Heart left ventricle (tissue), 16 donors: ENCODE results near the gene C20orf96. TPM values are rescaled to one million over a fixed set of nuclear protein-coding genes. Genes with fewer than 3 reads are reported as not detected.
"Not testable (repeated sequence)": the region's sequence is repeated elsewhere in the genome, so short reads cannot be mapped to it uniquely, and the experiment has no call there.

Source experiments
- ATAC-seq, 4 donors: fragments of 200-7000 bp; cut with Tn5 transposase; one replicate each; pipeline ENCODE4 v1.9.1; 2020 to 2022; ENCODE audit warnings: moderate library complexity in 4 of 4, mild to moderate bottlenecking in 3 of 4, moderate number of reproducible peaks in 1 of 4
- DNase-seq, 5 donors: peaks; one replicate each; pipeline ENCODE4 v3.0.0-alpha.2; 2020
- H3K27ac ChIP-seq, 12 donors: fragments of 200-600 bp; sonication (generic) in 4 of 12; one replicate each; pipeline versions ENCODE4 v1.5.0 to v1.8.0; 2016 to 2022; ENCODE audit warnings: mild to moderate bottlenecking in 2 of 12
- H3K27me3 ChIP-seq, 9 donors: fragments of 200-600 bp; sonication (generic) in 2 of 9; one replicate each; pipeline versions ENCODE4 v1.5.1 to v1.8.0; 2016 to 2022; ENCODE audit warnings: mild to moderate bottlenecking in 3 of 9
- H3K36me3 ChIP-seq, 9 donors: fragments of 200-600 bp; sonication (generic) in 2 of 9; one replicate each; pipeline versions ENCODE4 v1.5.0 to v1.8.0; 2018 to 2022; ENCODE audit warnings: mild to moderate bottlenecking in 2 of 9
- H3K4me1 ChIP-seq, 12 donors: fragments of 200-600 bp; sonication (generic) in 4 of 12; one replicate each; pipeline versions ENCODE4 v1.5.0 to v1.8.0; 2016 to 2022; ENCODE audit warnings: mild to moderate bottlenecking in 3 of 12
- H3K4me3 ChIP-seq, 12 donors: fragments of 200-600 bp; sonication (generic) in 4 of 12; one replicate each; pipeline versions ENCODE4 v1.5.0 to v1.8.0; 2017 to 2022; ENCODE audit warnings: mild to moderate bottlenecking in 9 of 12, moderate library complexity in 4 of 12
- H3K9me3 ChIP-seq, 12 donors: fragments of 200-600 bp; sonication (generic) in 4 of 12; one replicate each; pipeline versions ENCODE4 v1.5.0 to v1.8.0; 2016 to 2022; ENCODE audit warnings: mild to moderate bottlenecking in 1 of 12
- POLR2A ChIP-seq, 2 donors: fragments of 450-650 bp; IDR thresholded peaks; one replicate each; pipeline ENCODE4 v1.6.1; 2017; ENCODE audit warnings: antibody characterized with exemption in 2 of 2, mild to moderate bottlenecking in 2 of 2, moderate library complexity in 2 of 2
- WGBS, 4 donors: extraction: QIAGEN DNeasy Blood & Tissue Kit in 2 of 4; methylation state at CpG; one replicate each; pipeline versions ENCODE4 v1.1.5 to v1.1.7; 2013 to 2018; 5-methylcytosine and 5-hydroxymethylcytosine counted together
- intact Hi-C, 10 donors: fragments of 100-400 bp; cut with DNase I; formaldehyde crosslinking; loops; one replicate each; pipeline versions ENCODE4 v1.11.1 to v1.14.2; 2022
- polyA plus RNA-seq, 2 donors: library from polyadenylated mRNA; stranded (reverse); fragments of 200-250 nt; gene quantifications; one replicate each; pipeline ENCODE4 v1.2.3, GENCODE V29; 2013
- total RNA-seq, 9 donors: library from RNA; depleted of rRNA in 2 of 9; stranded (reverse); fragments of >200 nt in 2 of 9; fragmentation: NEBNext Ultra II Directional in 3 of 9; extraction: Animal tissue kit (Norgen Biotek cat#: 25700) in 3 of 9; gene quantifications; one replicate each; pipeline versions ENCODE4 v1.1.0 to v1.2.4, GENCODE V29; 2016 to 2023
- TF ChIP-seq, protein P1 (sequence below), 12 donors: fragments of 200-600 bp; sonication (generic) in 4 of 12; IDR thresholded peaks; one replicate each; pipeline versions ENCODE4 v1.5.0 to v1.8.0; 2018 to 2022; ENCODE audit warnings: antibody characterized with exemption in 12 of 12, mild to moderate bottlenecking in 5 of 12
- donor health status: ischemic (EF 13 %, LVEDD 7.1; RV severe dilation, severe dysfunction).
- donor health status: healthy with polysubstance abuse.
- donor health status: DM: no; HTN: yes; CAD: no.
- donor health status: DM: no; HTN: no; CAD: no.
- donor health status: ischemic (EF 25% LVEDD 6.9; RV normal size, moderate dysfunction).
- donor health status: ischemic (EF 25% LVEDD 5.7; RV mildly dilated, moderate dysfunction).
- donor health status: healthy.
- donor health status: DM: yes; HTN: yes; CAD: no.
- donor health status: ischemic (EF 35%, LVEDD 5.7; RV mildly dilated, moderate dysfunction).
- donor health status: nonischemic (EF 11% LVEDD 7.7; RV severe dilation, severe dysfunction).
- donor health status: DM: yes; HTN: yes; CAD: no.
- donor health status: PGD.
- donor health status: ischemic (EF 29% LVEDD 5.4; RV normal size, mild dysfunction).
- donor health status: nonischemic (EF 23%, LVEDD 6.1; RV moderate dilation, normal function).

Gene C20orf96
- total and polyA plus RNA-seq, 11 donors, result 0.64 to 6.6 (median 3.6) TPM

DNA sequence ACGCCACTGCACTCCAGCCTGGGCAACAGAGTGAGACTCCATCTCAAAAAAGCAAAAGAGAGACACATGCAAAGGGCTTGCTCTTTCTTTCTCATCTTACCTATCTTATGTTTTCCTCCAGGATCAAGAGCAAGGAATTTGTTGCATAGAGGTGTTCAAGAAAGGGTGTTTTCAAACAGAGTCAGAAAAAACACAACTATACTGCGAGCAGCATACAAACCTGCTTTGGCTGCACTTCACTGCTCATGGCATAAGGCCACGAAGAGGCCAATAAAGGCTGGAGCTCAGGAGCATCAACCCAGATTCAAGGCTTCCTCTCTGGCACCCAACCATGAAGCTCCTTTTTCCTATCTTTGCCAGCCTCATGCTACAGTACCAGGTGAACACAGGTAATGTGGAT is 63.6 kb downstream of the C20orf96 start, which contains the start of gene DEFB129:
DEFB129 (plus strand) TSS at position 301 of the 400 bp plus-strand sequence; CDS start at position 332, 31 bp downstream.
- WGBS, 4 donors, result 71 to 82% (median 76%) methylated on average over 3 of the region's 3 CpGs
- no peak for TF ChIP-seq POLR2A (IDR thresholded peaks at IDR 0.05)
- TF ChIP-seq, protein P1, sequence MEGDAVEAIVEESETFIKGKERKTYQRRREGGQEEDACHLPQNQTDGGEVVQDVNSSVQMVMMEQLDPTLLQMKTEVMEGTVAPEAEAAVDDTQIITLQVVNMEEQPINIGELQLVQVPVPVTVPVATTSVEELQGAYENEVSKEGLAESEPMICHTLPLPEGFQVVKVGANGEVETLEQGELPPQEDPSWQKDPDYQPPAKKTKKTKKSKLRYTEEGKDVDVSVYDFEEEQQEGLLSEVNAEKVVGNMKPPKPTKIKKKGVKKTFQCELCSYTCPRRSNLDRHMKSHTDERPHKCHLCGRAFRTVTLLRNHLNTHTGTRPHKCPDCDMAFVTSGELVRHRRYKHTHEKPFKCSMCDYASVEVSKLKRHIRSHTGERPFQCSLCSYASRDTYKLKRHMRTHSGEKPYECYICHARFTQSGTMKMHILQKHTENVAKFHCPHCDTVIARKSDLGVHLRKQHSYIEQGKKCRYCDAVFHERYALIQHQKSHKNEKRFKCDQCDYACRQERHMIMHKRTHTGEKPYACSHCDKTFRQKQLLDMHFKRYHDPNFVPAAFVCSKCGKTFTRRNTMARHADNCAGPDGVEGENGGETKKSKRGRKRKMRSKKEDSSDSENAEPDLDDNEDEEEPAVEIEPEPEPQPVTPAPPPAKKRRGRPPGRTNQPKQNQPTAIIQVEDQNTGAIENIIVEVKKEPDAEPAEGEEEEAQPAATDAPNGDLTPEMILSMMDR (IDR thresholded peaks at IDR 0.05), result no peak
- DNase-seq (no peak), ATAC-seq (no peak)
- H3K4me1 ChIP-seq, result no peaks in the 10 kb centered on the region
- no peaks in the 10 kb centered on the region for H3K36me3 ChIP-seq
- no peak within 1 kb of the TSS for H3K4me3 ChIP-seq
- H3K27me3 ChIP-seq, result peaks cover 0 to 1% (median 0%) of the 10 kb centered on the region in 9 donors
- no peaks in the 10 kb centered on the region for H3K9me3 ChIP-seq
- peak within 1 kb of the TSS in 1 of 12 donors; percentile 51 for H3K27ac ChIP-seq
- intact Hi-C loops, result no loop called here

GRCh38 chr20:225879-226278 is 64.7 kb downstream of the C20orf96 start:
- H3K4me3 ChIP-seq, H3K27ac ChIP-seq, H3K36me3 ChIP-seq, H3K4me1 ChIP-seq, H3K9me3 ChIP-seq, ATAC-seq, DNase-seq, intact Hi-C loops, H3K27me3 ChIP-seq: not testable (repeated sequence)
- WGBS, 4 donors, result 78 to 85% (median 80%) methylated on average over 3 of the region's 3 CpGs

DNA sequence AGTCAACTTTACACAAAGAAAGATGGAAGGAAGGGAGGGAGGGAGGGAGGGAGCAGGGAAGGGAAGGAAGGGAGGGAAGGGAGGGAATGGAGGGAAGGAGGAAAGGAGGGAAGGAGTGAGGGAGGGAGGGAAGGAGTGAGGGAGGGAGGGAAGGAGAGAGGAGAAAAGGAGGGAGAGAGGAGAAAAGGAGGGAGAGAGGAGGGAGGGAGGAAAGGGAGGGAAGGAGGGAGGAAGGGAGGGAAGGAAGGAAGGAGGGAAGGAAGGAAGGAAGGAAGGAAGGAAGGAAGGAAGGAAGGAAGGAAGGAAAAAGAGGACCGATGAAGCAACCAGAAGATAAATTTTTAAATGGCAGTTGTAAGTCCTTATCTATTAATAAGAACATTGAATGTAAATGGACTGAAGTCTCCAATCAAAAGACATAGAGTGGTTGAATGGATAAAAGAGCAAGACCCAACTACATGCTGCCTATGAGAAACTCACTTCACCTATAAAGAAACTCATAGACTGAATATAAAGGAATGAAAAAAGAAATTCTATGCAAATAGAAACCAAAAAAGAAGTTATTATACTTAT is 69.2 kb downstream of the C20orf96 start:
- WGBS, 4 donors, result 42 to 51% (median 45%) methylated on average over 1 of the region's 1 CpG
- ATAC-seq, result no peak
- TF ChIP-seq, protein P1 (IDR thresholded peaks at IDR 0.05), result no peak
- TF ChIP-seq POLR2A (IDR thresholded peaks at IDR 0.05), result no peak

More for the DNA sequence above, 69.2 kb downstream of the C20orf96 start:
- Histone ChIP-seq H3K4me3 (no peak overlapping the region), H3K27ac (no peak overlapping the region), H3K27me3 (peaks cover 0 to 14% (median 0%) of the 10 kb centered on the region in 9 donors), H3K4me1 (peaks cover 0 to 8% (median 0%) of the 10 kb centered on the region in 12 donors), H3K9me3 (no peaks in the 10 kb centered on the region), H3K36me3 (no peaks in the 10 kb centered on the region)
- no peak for DNase-seq
- intact Hi-C loops, result no loop called here

Other genes with a start within 250 kb of the C20orf96 start
- not detected for gene DEFB125, start 203.1 kb downstream of the C20orf96 start, total RNA-seq
- not detected for gene DEFB125, start 203.1 kb downstream of the C20orf96 start, polyA plus RNA-seq
- not detected for gene DEFB126, start 148.2 kb downstream of the C20orf96 start, total RNA-seq
- not detected for gene DEFB126, start 148.2 kb downstream of the C20orf96 start, polyA plus RNA-seq
- gene DEFB127, start 133.3 kb downstream of the C20orf96 start, total RNA-seq, result not detected
- not detected for gene DEFB127, start 133.3 kb downstream of the C20orf96 start, polyA plus RNA-seq
- gene DEFB128, start 101.0 kb downstream of the C20orf96 start, total RNA-seq, result not detected
- gene DEFB128, start 101.0 kb downstream of the C20orf96 start, polyA plus RNA-seq, result not detected
- gene DEFB129, start 63.5 kb downstream of the C20orf96 start, total RNA-seq, result not detected
- not detected for gene DEFB129, start 63.5 kb downstream of the C20orf96 start, polyA plus RNA-seq
- gene DEFB132, start 33.0 kb downstream of the C20orf96 start, total RNA-seq, result under 1 TPM in 2 of 9 donors, not detected in 7; 0.35 to 0.59 TPM
- gene DEFB132, start 33.0 kb downstream of the C20orf96 start, polyA plus RNA-seq, result not detected
- gene ZCCHC3, start 6.8 kb upstream of the C20orf96 start, total RNA-seq, result 10 to 100 TPM in 5 of 9 donors, 1 to 10 TPM in 4; 6.9 to 15.3 (median 11.4) TPM
- 1 to 10 TPM; 9.2 to 9.3 TPM for gene ZCCHC3, start 6.8 kb upstream of the C20orf96 start, polyA plus RNA-seq
- 10 to 100 TPM in 7 of 9 donors, 1 to 10 TPM in 2; 6.9 to 19.9 (median 11.5) TPM for gene SOX12, start 34.8 kb upstream of the C20orf96 start, total RNA-seq
- 1 to 10 TPM; 5.4 to 7.2 TPM for gene SOX12, start 34.8 kb upstream of the C20orf96 start, polyA plus RNA-seq
- 10 to 100 TPM; 13.8 to 49.5 (median 23.4) TPM for gene NRSN2, start 56.4 kb upstream of the C20orf96 start, total RNA-seq
- gene NRSN2, start 56.4 kb upstream of the C20orf96 start, polyA plus RNA-seq, result 10 to 100 TPM; 32.4 to 33.2 TPM
- gene TRIB3, start 90.0 kb upstream of the C20orf96 start, total RNA-seq, result 1 to 10 TPM in 7 of 9 donors, under 1 TPM in 2; 0.47 to 4.9 (median 1.2) TPM
- gene TRIB3, start 90.0 kb upstream of the C20orf96 start, polyA plus RNA-seq, result 1 to 10 TPM in 1 of 2 donors, under 1 TPM in 1; 0.61 to 5.9 TPM
- 10 to 100 TPM; 37.0 to 77.7 (median 47.1) TPM for gene RBCK1, start 117.5 kb upstream of the C20orf96 start, total RNA-seq
- gene RBCK1, start 117.5 kb upstream of the C20orf96 start, polyA plus RNA-seq, result 10 to 100 TPM; 50.6 to 60.9 TPM
- gene TBC1D20, start 171.8 kb upstream of the C20orf96 start, total RNA-seq, result 10 to 100 TPM; 19.0 to 38.9 (median 26.3) TPM
- 10 to 100 TPM in 1 of 2 donors, 1 to 10 TPM in 1; 9.3 to 25.5 TPM for gene TBC1D20, start 171.8 kb upstream of the C20orf96 start, polyA plus RNA-seq